ENCODE results near the gene MRPL36. TPM values are rescaled to one million over a fixed set of nuclear protein-coding genes. Genes with fewer than 3 reads are reported as not detected.
"Not testable (repeated sequence)": the region's sequence is repeated elsewhere in the genome, so short reads cannot be mapped to it uniquely, and the experiment has no call there.

Gene MRPL36
- total RNA-seq, 1 donor from 2014 or later, result 21.4 TPM

DNA sequence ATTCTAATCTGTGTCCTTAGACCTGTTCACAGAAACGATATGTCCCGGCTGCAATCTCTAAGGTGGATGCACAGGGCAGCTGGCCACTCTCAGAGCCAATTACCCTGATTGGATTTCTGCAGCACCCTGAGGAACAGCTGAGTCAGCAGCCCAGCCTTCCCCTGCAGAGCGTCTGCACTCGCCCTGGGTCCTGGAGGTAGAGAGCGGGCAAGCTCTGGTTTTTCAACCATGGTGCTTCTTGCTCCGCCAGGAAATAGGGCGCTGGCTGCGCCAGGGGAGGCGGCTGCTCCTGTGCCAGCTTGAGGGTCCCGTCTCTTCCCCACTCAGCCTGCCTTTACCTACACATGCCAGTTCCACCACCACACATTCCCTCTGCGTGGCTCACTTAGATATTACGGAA is 20.7 kb upstream of the MRPL36 start:
- H3K27ac ChIP-seq, result no peak overlapping the region
- TF ChIP-seq, protein P1, sequence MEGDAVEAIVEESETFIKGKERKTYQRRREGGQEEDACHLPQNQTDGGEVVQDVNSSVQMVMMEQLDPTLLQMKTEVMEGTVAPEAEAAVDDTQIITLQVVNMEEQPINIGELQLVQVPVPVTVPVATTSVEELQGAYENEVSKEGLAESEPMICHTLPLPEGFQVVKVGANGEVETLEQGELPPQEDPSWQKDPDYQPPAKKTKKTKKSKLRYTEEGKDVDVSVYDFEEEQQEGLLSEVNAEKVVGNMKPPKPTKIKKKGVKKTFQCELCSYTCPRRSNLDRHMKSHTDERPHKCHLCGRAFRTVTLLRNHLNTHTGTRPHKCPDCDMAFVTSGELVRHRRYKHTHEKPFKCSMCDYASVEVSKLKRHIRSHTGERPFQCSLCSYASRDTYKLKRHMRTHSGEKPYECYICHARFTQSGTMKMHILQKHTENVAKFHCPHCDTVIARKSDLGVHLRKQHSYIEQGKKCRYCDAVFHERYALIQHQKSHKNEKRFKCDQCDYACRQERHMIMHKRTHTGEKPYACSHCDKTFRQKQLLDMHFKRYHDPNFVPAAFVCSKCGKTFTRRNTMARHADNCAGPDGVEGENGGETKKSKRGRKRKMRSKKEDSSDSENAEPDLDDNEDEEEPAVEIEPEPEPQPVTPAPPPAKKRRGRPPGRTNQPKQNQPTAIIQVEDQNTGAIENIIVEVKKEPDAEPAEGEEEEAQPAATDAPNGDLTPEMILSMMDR (IDR thresholded peaks at IDR 0.05), result no peak
- H3K27me3 ChIP-seq, result no peaks in the 10 kb centered on the region
- intact Hi-C loops (cut with DNase I), result no loop called here
- peaks cover 43 to 70% of the 10 kb centered on the region in 2 donors for H3K36me3 ChIP-seq
- H3K4me3 ChIP-seq, result no peak overlapping the region
- H3K4me1 ChIP-seq, result no peaks in the 10 kb centered on the region
- no peak for DNase-seq (ENCODE audit: low spot score in 2 of 2)
- H3K9me3 ChIP-seq, result no peaks in the 10 kb centered on the region

DNA sequence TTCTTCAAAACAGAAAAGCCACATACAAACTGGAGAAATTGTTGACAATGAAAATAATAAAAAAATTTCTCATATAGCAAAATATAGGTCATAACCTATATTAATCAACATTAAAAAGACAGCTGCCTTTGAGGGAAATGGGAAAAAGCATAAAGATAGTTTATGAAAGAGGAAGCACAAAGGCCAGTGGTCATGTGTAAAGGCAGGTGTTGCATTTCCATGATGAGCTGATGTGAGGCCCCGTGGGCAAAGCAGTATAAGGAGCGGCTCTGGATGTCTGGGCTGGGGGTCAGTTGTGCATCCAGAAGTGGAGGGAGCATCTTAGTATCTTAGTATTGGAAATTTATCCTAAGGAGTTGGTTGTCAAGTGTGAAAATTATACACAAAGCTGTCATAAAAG is 19.8 kb upstream of the MRPL36 start:
- TF ChIP-seq, protein P1 (IDR thresholded peaks at IDR 0.05), result no peak
- intact Hi-C loops (cut with DNase I), result no loop called here
- H3K9me3 ChIP-seq, result no peaks in the 10 kb centered on the region
- H3K27ac ChIP-seq, result no peak overlapping the region
- no peak overlapping the region for H3K4me3 ChIP-seq
- H3K4me1 ChIP-seq, result no peaks in the 10 kb centered on the region
- H3K36me3 ChIP-seq, result peaks cover 48 to 72% of the 10 kb centered on the region in 2 donors
- no peak for DNase-seq (ENCODE audit: low spot score in 2 of 2)
- no peaks in the 10 kb centered on the region for H3K27me3 ChIP-seq

DNA sequence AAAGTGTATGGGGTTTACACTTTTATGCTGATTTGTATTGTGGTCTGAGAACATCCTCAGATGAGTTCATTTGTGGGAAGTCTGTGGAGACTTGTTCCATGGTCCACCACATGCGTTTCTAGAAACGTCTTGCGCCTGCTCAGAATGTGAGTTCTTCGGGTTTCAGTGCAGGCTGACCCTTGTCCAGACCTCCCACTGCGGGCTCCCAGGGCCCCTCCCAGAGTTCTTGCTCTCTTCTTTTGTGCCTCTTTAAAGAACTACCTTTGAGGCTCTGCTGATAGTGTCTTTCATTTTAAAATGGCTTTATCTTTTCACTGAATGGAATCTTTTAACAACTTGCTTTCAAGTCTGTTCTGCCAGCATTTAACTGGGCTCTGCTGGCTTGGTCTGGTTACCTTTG is 19.1 kb upstream of the MRPL36 start:
- TF ChIP-seq, protein P1 (IDR thresholded peaks at IDR 0.05), result no peak
- Histone ChIP-seq H3K36me3 (peaks cover 54 to 77% of the 10 kb centered on the region in 2 donors), H3K4me3 (no peak overlapping the region), H3K9me3 (no peaks in the 10 kb centered on the region), H3K4me1 (no peaks in the 10 kb centered on the region), H3K27ac (no peak overlapping the region), H3K27me3 (no peaks in the 10 kb centered on the region)
- DNase-seq (ENCODE audit: low spot score in 2 of 2), result no peak
- intact Hi-C loops (cut with DNase I), result no loop called here

DNA sequence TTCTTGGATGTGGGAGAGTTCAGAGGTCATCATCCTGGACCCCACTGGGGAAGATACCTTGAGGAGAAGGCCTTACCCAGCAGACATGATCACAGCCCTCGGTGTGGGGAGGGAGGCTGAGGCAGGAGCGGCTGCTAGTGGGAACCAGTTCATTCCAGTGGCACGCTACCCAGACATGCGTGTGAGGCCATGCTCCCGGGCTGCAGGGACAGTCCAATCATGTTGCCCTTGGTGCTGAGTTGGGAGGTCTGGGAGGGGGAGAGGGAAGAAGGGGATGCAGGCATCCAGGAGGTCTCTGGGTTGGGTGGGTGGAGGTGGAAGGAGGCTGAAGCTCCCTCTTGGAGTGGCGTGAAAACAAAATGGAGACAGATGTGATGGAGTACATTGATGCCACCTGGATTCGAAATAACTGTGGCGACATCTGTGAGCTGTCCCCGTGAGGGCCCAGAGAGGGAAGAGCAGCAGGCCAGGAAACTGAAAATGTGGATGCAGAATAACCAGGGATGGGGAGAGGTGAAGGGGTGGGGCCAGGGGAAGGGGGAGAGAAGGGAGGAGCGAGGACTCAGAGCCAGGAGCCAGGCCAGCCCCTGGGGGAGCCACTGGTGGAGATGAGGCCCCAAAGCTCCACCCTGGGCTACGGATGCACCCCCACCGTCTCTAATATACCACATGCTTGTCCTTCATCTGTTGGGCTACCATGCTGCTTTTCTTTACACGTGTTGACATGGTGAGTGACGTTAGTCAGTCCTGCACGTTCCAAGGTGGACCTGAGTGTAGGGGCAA is 17.8 kb upstream of the MRPL36 start:
- intact Hi-C loops (cut with DNase I), result no loop called here
- no peak overlapping the region for H3K27ac ChIP-seq
- H3K4me3 ChIP-seq, result no peak overlapping the region
- no peaks in the 10 kb centered on the region for H3K4me1 ChIP-seq
- no peaks in the 10 kb centered on the region for H3K27me3 ChIP-seq
- TF ChIP-seq, protein P1 (IDR thresholded peaks at IDR 0.05), result no peak
- DNase-seq (ENCODE audit: low spot score in 2 of 2), result no peak
- no peaks in the 10 kb centered on the region for H3K9me3 ChIP-seq
- H3K36me3 ChIP-seq, result peaks cover 57 to 79% of the 10 kb centered on the region in 2 donors

DNA sequence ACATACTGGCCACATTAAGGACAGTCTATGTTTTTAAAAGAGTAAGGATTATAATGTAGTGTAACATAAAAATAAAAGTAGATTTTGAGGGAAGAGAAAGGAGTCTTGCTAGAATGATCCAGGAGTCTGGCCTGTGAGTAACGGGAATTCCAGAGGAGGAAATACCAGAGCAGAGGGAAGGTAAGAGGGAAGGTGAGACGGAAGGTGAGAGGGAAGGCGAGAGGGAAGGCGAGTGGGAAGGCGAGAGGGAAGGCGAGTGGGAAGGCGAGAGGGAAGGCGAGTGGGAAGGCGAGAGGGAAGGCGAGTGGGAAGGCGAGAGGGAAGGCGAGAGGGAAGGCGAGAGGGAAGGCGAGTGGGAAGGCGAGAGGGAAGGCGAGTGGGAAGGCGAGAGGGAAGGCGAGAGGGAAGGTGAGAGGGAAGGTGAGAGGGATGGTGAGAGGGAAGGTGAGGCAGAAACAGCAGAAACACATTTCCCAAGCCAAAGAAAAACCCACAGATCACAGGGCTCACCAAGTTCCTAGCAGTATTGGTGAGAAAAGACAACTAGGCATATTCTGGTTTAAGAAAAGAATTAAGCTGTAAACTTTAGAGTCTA is 17.0 kb upstream of the MRPL36 start:
- DNase-seq (ENCODE audit: low spot score in 2 of 2), result not testable (repeated sequence)

DNA sequence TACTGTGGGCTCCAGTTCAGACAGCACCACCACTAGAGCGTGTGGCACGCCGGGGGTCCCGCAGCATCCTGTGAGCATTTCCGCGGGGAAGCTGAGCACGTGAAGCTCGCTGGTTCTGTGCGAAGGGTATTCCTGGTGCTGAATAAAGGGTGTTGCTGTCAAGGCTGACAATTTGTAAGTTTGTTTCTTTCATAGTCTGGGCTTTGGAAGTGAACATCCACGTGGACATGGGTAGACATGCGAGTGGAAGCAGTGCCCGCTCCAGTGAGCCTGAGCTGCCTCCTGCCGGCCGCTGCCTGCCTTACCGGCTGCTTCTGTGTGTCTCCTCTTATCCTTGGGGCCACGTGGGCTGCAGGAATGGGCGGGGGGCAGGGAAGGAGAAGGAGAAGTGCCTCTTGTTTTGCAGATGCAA is 16.2 kb upstream of the MRPL36 start:
- intact Hi-C loops (cut with DNase I), result no loop called here
- H3K27ac ChIP-seq, result no peak overlapping the region
- H3K4me3 ChIP-seq, result no peak overlapping the region
- peaks cover 51 to 79% of the 10 kb centered on the region in 2 donors for H3K36me3 ChIP-seq
- no peaks in the 10 kb centered on the region for H3K27me3 ChIP-seq
- TF ChIP-seq, protein P1 (IDR thresholded peaks at IDR 0.05), result no peak
- DNase-seq (ENCODE audit: low spot score in 2 of 2), result no peak
- no peaks in the 10 kb centered on the region for H3K9me3 ChIP-seq
- H3K4me1 ChIP-seq, result no peaks in the 10 kb centered on the region

More for the DNA sequence above, 17.0 kb upstream of the MRPL36 start:
- H3K27ac ChIP-seq; H3K4me1 ChIP-seq; H3K9me3 ChIP-seq; H3K4me3 ChIP-seq; intact Hi-C loops (cut with DNase I); H3K27me3 ChIP-seq: not testable (repeated sequence)
- peaks cover 53 to 79% of the 10 kb centered on the region in 2 donors for H3K36me3 ChIP-seq

Measured in ascending aorta (tissue), 2 donors.